ENCODE data around the gene PSG4. TPM values are rescaled to one million over a fixed set of nuclear protein-coding genes. Genes with fewer than 3 reads are reported as not detected.
"Not testable (repeated sequence)": the region's sequence is repeated elsewhere in the genome, so short reads cannot be mapped to it uniquely, and the experiment has no call there.

Gene PSG4
- polyA plus RNA-seq, 1 donor from 2014 or later = not detected

DNA sequence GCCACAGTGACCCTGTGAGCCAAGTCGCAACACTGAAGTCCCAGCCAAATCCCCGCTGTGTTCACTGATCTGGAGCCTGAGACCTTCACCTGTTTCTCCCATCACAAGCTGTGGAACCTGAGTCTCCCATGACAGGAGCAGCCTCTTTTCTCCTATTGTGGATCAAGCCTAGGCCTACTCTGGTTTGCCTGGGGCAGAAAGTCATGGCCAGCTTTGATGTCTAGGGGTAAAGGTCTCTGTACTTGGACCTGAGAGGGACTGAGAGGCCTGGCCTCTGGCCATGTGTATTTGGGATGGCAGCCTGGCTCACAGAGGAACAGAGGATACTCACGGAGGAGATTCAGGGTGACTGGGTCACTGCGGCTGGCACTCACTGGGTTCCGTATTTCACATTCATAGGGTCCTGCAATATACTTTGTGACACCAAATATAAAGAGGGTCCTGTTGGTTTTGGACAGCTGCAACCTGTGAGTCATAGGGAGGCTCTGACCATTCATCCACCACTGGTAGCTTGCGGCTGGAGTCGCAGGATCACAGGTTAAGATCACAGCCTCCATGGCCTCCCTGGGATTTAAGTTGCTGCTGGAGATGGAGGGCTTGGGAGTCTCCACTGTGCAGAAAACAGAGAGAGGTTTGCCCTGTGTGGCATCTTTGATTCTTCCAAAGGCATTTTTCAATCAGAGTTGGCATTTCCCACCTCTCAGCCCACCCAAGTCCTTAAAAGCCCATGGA, 7.6 kb downstream of the PSG4 start:
- H3F3A ChIP-seq (ENCODE audit: insufficient read depth, low read length, poor library complexity, severe bottlenecking); H3K9me2 ChIP-seq (ENCODE audit: insufficient read depth, low read length); H3K4me3 ChIP-seq (ENCODE audit: low read length); H3K27me3 ChIP-seq (ENCODE audit: insufficient read depth, low read depth, low read length); H3K4me2 ChIP-seq (ENCODE audit: low read length); H3K9me3 ChIP-seq (ENCODE audit: low read length); H2AFZ ChIP-seq (ENCODE audit: low read depth, low read length); H3K27ac ChIP-seq (ENCODE audit: low read length); H3K36me3 ChIP-seq (ENCODE audit: insufficient read depth, low read length); H3K9ac ChIP-seq (ENCODE audit: low read length); H4K20me1 ChIP-seq (ENCODE audit: insufficient read depth); H3K79me2 ChIP-seq (replicated peaks; ENCODE audit: insufficient read depth, low read length): not testable (repeated sequence)

DNA sequence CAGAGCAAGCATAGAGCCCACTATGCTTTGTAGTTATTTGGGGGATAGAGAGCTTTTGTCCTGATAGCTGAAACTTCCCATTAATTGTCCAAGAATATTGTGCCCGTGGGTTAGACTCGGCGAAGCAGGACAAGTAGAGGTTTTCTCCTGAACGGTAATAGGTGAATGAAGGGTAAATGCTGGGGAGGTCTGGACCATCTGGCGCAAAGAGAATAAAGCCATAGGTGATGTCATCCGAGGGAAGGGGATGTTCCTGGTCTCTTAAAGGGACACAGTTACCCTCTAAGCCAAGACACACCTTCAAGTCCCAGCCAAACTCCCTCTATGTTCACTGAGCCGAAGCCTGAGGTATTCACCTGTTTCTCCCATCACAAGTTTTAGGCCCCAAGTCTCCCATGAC, 11.0 kb downstream of the PSG4 start:
- not testable (repeated sequence) for H2AFZ ChIP-seq (ENCODE audit: low read depth, low read length); H3K9me3 ChIP-seq (ENCODE audit: low read length); H3K4me3 ChIP-seq (ENCODE audit: low read length); H4K20me1 ChIP-seq (ENCODE audit: insufficient read depth); H3K36me3 ChIP-seq (ENCODE audit: insufficient read depth, low read length); H3K9ac ChIP-seq (ENCODE audit: low read length); H3K27me3 ChIP-seq (ENCODE audit: insufficient read depth, low read depth, low read length); H3K9me2 ChIP-seq (ENCODE audit: insufficient read depth, low read length); H3F3A ChIP-seq (ENCODE audit: insufficient read depth, low read length, poor library complexity, severe bottlenecking); H3K79me2 ChIP-seq (replicated peaks; ENCODE audit: insufficient read depth, low read length); H3K27ac ChIP-seq (ENCODE audit: low read length); H3K4me2 ChIP-seq (ENCODE audit: low read length)

DNA sequence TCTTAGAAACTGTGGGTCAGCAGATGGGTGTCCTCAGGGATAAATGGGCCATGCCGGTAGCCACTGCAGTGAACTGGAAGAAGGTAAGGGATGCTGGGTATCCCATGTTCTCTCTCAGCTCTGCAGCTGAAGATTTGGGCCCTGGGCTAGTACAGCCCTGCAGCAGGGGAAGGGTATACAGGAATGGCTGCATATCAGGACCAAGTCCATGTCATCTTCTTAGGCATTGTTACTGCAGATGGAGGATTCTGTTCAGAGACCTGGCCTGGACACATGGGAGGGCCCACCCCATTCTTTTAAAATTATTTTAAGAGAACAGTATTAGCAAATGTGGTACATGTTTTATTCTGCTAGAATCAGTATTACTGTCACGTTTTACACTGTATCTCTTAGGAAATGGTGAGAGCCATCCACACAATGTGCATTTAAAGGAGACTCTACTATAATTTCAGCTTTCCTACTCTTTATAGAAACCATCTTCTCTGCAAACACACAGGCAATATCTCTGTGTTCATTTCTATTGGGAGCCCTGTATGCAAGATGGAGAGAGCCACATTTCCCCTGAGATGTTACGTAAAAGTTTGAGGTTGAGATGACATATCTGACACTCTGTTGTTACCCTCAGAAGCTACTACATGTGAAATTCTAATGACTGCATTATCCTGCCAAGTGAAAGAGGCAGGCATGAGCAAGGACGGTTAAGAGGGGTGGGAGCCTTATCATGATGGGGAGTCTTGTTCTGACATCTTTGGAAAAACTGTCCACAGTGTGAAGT, 12.9 kb downstream of the PSG4 start:
- H3K4me2 ChIP-seq (ENCODE audit: low read length); H3K4me3 ChIP-seq (ENCODE audit: low read length); H3K36me3 ChIP-seq (ENCODE audit: insufficient read depth, low read length); H3K9me3 ChIP-seq (ENCODE audit: low read length); H3K9ac ChIP-seq (ENCODE audit: low read length); H2AFZ ChIP-seq (ENCODE audit: low read depth, low read length); H3K27ac ChIP-seq (ENCODE audit: low read length); H3K27me3 ChIP-seq (ENCODE audit: insufficient read depth, low read depth, low read length); H3K79me2 ChIP-seq (replicated peaks; ENCODE audit: insufficient read depth, low read length); H4K20me1 ChIP-seq (ENCODE audit: insufficient read depth); H3F3A ChIP-seq (ENCODE audit: insufficient read depth, low read length, poor library complexity, severe bottlenecking); H3K9me2 ChIP-seq (ENCODE audit: insufficient read depth, low read length): not testable (repeated sequence)

DNA sequence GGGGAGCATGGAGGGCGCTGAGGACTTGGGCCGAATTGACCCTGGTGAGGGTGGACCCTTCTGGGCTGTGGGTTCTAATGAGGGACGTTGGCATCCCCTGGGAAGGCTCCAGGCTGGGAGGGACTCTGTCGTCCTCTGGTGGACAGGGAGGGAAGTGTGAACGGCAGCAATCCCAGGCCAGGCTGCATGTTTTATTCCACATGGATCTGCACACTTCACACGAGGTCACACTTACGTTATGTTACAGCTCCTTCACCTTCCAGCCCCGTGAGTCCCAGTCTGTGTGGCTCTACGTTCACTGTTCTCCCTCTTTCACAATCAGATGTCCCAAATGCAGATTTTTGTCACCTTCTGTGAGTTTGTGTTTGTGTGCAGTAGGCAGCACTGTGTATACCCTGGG, 17.3 kb downstream of the PSG4 start:
- H3K79me2 ChIP-seq (replicated peaks; ENCODE audit: insufficient read depth, low read length); H3K27ac ChIP-seq (ENCODE audit: low read length); H3K9me2 ChIP-seq (ENCODE audit: insufficient read depth, low read length); H3K9ac ChIP-seq (ENCODE audit: low read length); H3K9me3 ChIP-seq (ENCODE audit: low read length); H3K4me2 ChIP-seq (ENCODE audit: low read length); H3K36me3 ChIP-seq (ENCODE audit: insufficient read depth, low read length); H3K4me3 ChIP-seq (ENCODE audit: low read length); H3K27me3 ChIP-seq (ENCODE audit: insufficient read depth, low read depth, low read length); H2AFZ ChIP-seq (ENCODE audit: low read depth, low read length); H4K20me1 ChIP-seq (ENCODE audit: insufficient read depth); H3F3A ChIP-seq (ENCODE audit: insufficient read depth, low read length, poor library complexity, severe bottlenecking): not testable (repeated sequence)

DNA sequence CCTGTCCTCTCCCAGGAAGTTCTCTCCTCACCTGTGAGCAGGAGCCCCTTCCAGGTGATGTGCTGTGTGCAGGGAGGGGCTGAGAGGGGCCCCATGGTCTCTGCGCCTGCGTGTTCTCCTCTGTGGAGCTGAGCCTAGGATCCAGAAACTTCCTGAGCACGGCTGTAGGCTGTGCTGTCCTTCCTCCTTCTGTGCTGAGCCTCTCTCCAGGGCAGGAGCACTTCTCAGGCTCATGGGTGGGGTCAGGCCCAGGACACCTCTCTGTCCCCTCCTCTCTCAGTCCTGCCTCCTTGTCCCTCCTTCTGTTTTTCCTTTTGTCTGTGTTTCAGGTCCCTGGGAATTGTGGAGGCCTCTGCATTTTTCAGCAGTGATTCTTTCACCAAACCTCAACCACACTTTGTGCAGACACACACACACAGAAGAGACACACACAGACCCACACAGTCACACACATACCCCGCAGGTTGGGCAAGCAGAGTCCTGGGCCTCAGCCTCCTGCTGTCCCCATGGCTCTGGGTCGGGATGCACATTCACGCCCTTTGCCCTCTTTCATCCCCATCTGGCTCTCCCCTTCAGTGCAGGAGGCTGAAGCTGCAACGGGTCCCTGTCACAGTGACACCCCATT, 19.0 kb downstream of the PSG4 start, which contains the start of gene PSG5:
TSS of gene PSG5 (minus strand) at position 226 of the 625 bp plus-strand sequence. CDS start at position 95, 131 bp downstream.
- not testable (repeated sequence) for H3K9me3 ChIP-seq (ENCODE audit: low read length); H3K9ac ChIP-seq (ENCODE audit: low read length); H3K4me2 ChIP-seq (ENCODE audit: low read length); H4K20me1 ChIP-seq (ENCODE audit: insufficient read depth); H2AFZ ChIP-seq (ENCODE audit: low read depth, low read length); H3K36me3 ChIP-seq (ENCODE audit: insufficient read depth, low read length); H3K27ac ChIP-seq (ENCODE audit: low read length); H3K4me3 ChIP-seq (ENCODE audit: low read length); H3K79me2 ChIP-seq (replicated peaks; ENCODE audit: insufficient read depth, low read length); H3F3A ChIP-seq (ENCODE audit: insufficient read depth, low read length, poor library complexity, severe bottlenecking); H3K9me2 ChIP-seq (ENCODE audit: insufficient read depth, low read length); H3K27me3 ChIP-seq (ENCODE audit: insufficient read depth, low read depth, low read length)

DNA sequence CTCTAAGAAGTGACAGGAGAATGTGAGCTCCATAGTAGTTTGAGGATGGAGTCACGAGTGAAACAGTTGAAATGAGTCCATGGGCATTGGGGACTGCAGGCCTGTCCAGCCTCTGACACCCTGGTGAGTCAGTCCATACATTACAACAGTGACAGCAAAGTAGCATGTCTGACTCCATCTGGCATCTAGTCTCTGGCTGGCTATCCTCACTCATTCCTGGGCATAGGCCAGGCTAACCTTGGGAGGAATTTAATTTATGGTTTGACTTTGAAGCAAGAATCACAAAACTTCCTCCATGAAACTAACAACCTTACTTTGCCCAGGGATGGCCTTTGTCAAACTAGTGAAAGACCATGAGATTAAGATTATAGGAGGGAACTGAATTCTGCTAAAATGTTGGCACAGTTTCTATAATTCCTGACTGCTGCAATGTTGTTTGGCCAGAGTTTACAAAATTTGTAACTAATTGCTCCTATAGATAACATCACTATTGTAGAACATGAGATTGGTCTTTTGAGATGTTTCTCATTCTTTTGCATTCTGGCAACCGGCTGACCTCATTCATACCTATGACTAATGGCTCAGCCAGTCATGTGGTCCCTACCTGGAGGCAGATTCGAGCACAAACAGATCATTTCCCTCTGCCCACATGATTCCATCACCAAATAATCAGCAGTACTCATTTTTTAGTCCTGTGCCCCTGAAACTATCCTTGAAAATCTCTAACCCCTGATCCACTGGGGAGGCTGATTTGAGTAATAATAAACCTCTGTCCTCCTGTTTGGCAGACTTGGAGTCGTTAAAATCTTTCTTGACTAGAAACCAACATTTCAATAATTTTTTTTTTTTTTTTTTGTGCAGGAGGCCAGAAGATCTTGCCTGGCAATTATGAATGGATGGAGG, 23.3 kb downstream of the PSG4 start:
- H3K9me3 ChIP-seq (ENCODE audit: low read length); H3K36me3 ChIP-seq (ENCODE audit: insufficient read depth, low read length); H3K27me3 ChIP-seq (ENCODE audit: insufficient read depth, low read depth, low read length); H3K4me3 ChIP-seq (ENCODE audit: low read length); H3K9ac ChIP-seq (ENCODE audit: low read length); H3K9me2 ChIP-seq (ENCODE audit: insufficient read depth, low read length); H2AFZ ChIP-seq (ENCODE audit: low read depth, low read length); H4K20me1 ChIP-seq (ENCODE audit: insufficient read depth); H3K4me2 ChIP-seq (ENCODE audit: low read length); H3K27ac ChIP-seq (ENCODE audit: low read length); H3F3A ChIP-seq (ENCODE audit: insufficient read depth, low read length, poor library complexity, severe bottlenecking); H3K79me2 ChIP-seq (replicated peaks; ENCODE audit: insufficient read depth, low read length): not testable (repeated sequence)

DNA sequence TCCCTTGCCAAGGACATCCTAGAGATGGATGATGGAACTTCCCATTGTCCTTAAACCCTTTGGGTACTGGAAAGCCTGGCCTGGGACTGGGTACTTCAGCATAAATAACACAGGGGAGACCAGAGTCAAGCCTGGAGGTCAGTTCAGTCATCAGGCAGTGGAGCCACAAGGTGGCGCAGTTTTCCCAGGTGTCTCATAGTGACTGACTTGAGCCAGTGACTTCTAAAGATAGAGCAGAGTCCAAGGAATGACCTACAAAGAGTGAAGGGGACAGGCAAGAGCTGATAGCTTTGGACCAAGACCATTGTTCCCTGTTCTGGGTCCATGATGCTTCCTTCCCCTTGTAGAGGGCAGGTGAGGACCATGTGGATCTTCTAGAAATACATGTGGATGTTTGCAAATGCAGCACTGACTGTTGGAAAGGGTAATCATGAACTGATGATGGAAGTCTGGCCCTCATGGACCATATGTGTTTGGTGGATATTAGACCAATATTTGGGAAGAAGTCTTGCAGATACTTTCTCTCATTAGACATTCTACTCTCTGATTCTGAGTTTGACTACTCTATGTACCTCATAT, 25.8 kb downstream of the PSG4 start:
- H3K36me3 ChIP-seq (ENCODE audit: insufficient read depth, low read length); H3K9ac ChIP-seq (ENCODE audit: low read length); H3K27me3 ChIP-seq (ENCODE audit: insufficient read depth, low read depth, low read length); H2AFZ ChIP-seq (ENCODE audit: low read depth, low read length); H3K4me3 ChIP-seq (ENCODE audit: low read length); H3K27ac ChIP-seq (ENCODE audit: low read length); H3K79me2 ChIP-seq (replicated peaks; ENCODE audit: insufficient read depth, low read length); H3K4me2 ChIP-seq (ENCODE audit: low read length); H3K9me2 ChIP-seq (ENCODE audit: insufficient read depth, low read length); H3F3A ChIP-seq (ENCODE audit: insufficient read depth, low read length, poor library complexity, severe bottlenecking); H3K9me3 ChIP-seq (ENCODE audit: low read length); H4K20me1 ChIP-seq (ENCODE audit: insufficient read depth): not testable (repeated sequence)
